Fibroblast of lung (primary cell): ENCODE data around the gene HGF. TPM values are rescaled to one million over a fixed set of nuclear protein-coding genes. Genes with fewer than 3 reads are reported as not detected.

ENCODE experiments used
- DNase-seq, 2 donors: peaks; one replicate each; pipeline versions ENCODE4 v3.0.0 to v3.0.0-alpha.2; 2010; ENCODE audit warnings: low read depth in 2 of 2
- H2AFZ ChIP-seq: 2 replicates; pipeline ENCODE4 v1.5.1; 2012; ENCODE audit warnings: low read length, control low read depth, inconsistent platforms
- H3K27ac ChIP-seq: 2 replicates; pipeline ENCODE4 v1.5.1; 2011; ENCODE audit warnings: low read length, control low read depth; ENCODE audit not compliant: insufficient read depth
- H3K27me3 ChIP-seq: 2 replicates; pipeline ENCODE4 v1.5.1; 2011; ENCODE audit warnings: mild to moderate bottlenecking, low read length; ENCODE audit not compliant: control insufficient read depth, insufficient read depth
- H3K36me3 ChIP-seq: 2 replicates; pipeline ENCODE4 v1.5.1; 2011; ENCODE audit warnings: low read length; ENCODE audit not compliant: control insufficient read depth, insufficient read depth
- H3K4me1 ChIP-seq: 2 replicates; pipeline ENCODE4 v1.5.1; 2011; ENCODE audit warnings: low read length; ENCODE audit not compliant: control insufficient read depth, insufficient read depth; ENCODE audit errors: extremely low read depth
- H3K4me2 ChIP-seq: 2 replicates; pipeline ENCODE4 v1.5.1; 2011; ENCODE audit warnings: low read length, control low read depth; ENCODE audit not compliant: insufficient read depth; ENCODE audit errors: extremely low read depth
- H3K4me3 ChIP-seq, 4 experiments: fragments of 200-600 bp in 1 of 4; sonication (generic) in 1 of 4; replicated peaks in 1 of 4; 2 replicates each; pipeline ENCODE4 v1.5.1; 2011 to 2016; ENCODE audit warnings: low read length in 4 of 4, low read depth in 3 of 4, mild to moderate bottlenecking in 3 of 4, control low read depth in 2 of 4, inconsistent platforms in 1 of 4, mixed read lengths in 1 of 4; ENCODE audit not compliant: insufficient read depth in 1 of 4; ENCODE audit errors: control extremely low read depth in 1 of 4
- H3K79me2 ChIP-seq: 2 replicates; pipeline ENCODE4 v1.5.1; 2012; ENCODE audit warnings: mild to moderate bottlenecking, low read length, inconsistent platforms; ENCODE audit not compliant: control insufficient read depth, insufficient read depth
- H3K9ac ChIP-seq: 2 replicates; pipeline ENCODE4 v1.5.1; 2011; ENCODE audit warnings: mild to moderate bottlenecking, low read length, control low read depth; ENCODE audit not compliant: insufficient read depth
- H3K9me3 ChIP-seq: 2 replicates; pipeline ENCODE4 v1.5.1; 2012; ENCODE audit warnings: low read depth, low read length; ENCODE audit not compliant: control insufficient read depth, insufficient read depth
- H4K20me1 ChIP-seq: 2 replicates; pipeline ENCODE4 v1.5.1; 2011; ENCODE audit warnings: low read length; ENCODE audit not compliant: control insufficient read depth, insufficient read depth; ENCODE audit errors: extremely low read depth
- CTCF ChIP-seq, 2 donors: IDR thresholded peaks in 1 of 2; conservative IDR thresholded peaks in 1 of 2; 1 replicate in 1 of 2; 2 replicates in 1 of 2; pipeline ENCODE4 v1.5.1; 2011 to 2012; ENCODE audit warnings: low read length in 2 of 2, control low read depth in 1 of 2, inconsistent platforms in 1 of 2, low read depth in 1 of 2, mild to moderate bottlenecking in 1 of 2
- EZH2 ChIP-seq: IDR thresholded peaks from 2 replicates; pipeline ENCODE4 v1.5.1; 2012; ENCODE audit warnings: low read length, control low read depth, mild to moderate bottlenecking; ENCODE audit errors: missing control alignments
- polyA plus RNA-seq, 2 donors: library from polyadenylated mRNA; depleted of rRNA in 1 of 2; stranded (reverse) in 1 of 2; unstranded in 1 of 2; fragments of >200 nt; gene quantifications; 2 replicates each; pipeline ENCODE4 v1.2.1, GENCODE V29; 2011 to 2012; ENCODE audit warnings: missing spikeins in 1 of 2
- total RNA-seq: library from RNA; depleted of rRNA; stranded (reverse); fragments of >200 nt; gene quantifications from 2 replicates; pipeline ENCODE4 v1.2.1, GENCODE V29; 2014

The HGF gene
- total and polyA plus RNA-seq, 2 donors (not counting 1 experiment from before 2014, with no cell fraction given): 212 to 243 TPM

- H3K4me2 ChIP-seq: no peak overlapping the region
- H3K79me2 ChIP-seq: no peaks in the 10 kb centered on the region
- H2AFZ ChIP-seq: peak overlapping the region; percentile 73
- TF ChIP-seq CTCF (conservative IDR thresholded peaks at IDR 0.05 in 1 of 2, IDR thresholded peaks at IDR 0.05 in 1 of 2; ENCODE audit: low read depth in 1 of 2, low read length in 2 of 2) (no peak), EZH2 (no peak)
- DNase-seq: peak in 1 of 2 donors; percentile 28
- H4K20me1 ChIP-seq: no peaks in the 10 kb centered on the region
- no peaks in the 10 kb centered on the region for H3K27me3 ChIP-seq
- H3K36me3 ChIP-seq: no peaks in the 10 kb centered on the region
- H3K4me3 ChIP-seq: no peak overlapping the region
- peak overlapping the region; percentile 9 for H3K27ac ChIP-seq
- H3K9me3 ChIP-seq: no peaks in the 10 kb centered on the region
- H3K4me1 ChIP-seq: peaks cover 5% of the 10 kb centered on the region
- no peak overlapping the region for H3K9ac ChIP-seq
Measured at GRCh38 chr7:81691199-81691821, 78.5 kb downstream of the HGF start.

- Histone ChIP-seq H3K27ac (peak overlapping the region; percentile 9), H3K27me3 (no peaks in the 10 kb centered on the region), H3K4me3 (no peak overlapping the region), H3K9ac (no peak overlapping the region), H3K4me2 (no peak overlapping the region), H2AFZ (peak overlapping the region; percentile 73), H4K20me1 (no peaks in the 10 kb centered on the region), H3K9me3 (no peaks in the 10 kb centered on the region), H3K4me1 (peaks cover 5% of the 10 kb centered on the region), H3K36me3 (no peaks in the 10 kb centered on the region), H3K79me2 (no peaks in the 10 kb centered on the region)
- no peak for DNase-seq
- TF ChIP-seq EZH2 (no peak), CTCF (conservative IDR thresholded peaks at IDR 0.05 in 1 of 2, IDR thresholded peaks at IDR 0.05 in 1 of 2; ENCODE audit: low read depth in 1 of 2, low read length in 2 of 2) (no peak)
Measured at GRCh38 chr7:81690688-81691087, 79.2 kb downstream of the HGF start.

GRCh38 chr7:81690251-81690650 lies 79.6 kb downstream of the HGF start:
- Histone ChIP-seq H3K9me3 (no peaks in the 10 kb centered on the region), H3K9ac (no peak overlapping the region), H2AFZ (peak overlapping the region; percentile 7), H3K27ac (no peak overlapping the region), H3K4me1 (peaks cover 9% of the 10 kb centered on the region), H3K79me2 (no peaks in the 10 kb centered on the region), H3K36me3 (no peaks in the 10 kb centered on the region), H4K20me1 (no peaks in the 10 kb centered on the region), H3K4me2 (no peak overlapping the region), H3K4me3 (no peak overlapping the region), H3K27me3 (no peaks in the 10 kb centered on the region)
- peak in 1 of 2 donors; percentile 35 for DNase-seq
- TF ChIP-seq CTCF (conservative IDR thresholded peaks at IDR 0.05 in 1 of 2, IDR thresholded peaks at IDR 0.05 in 1 of 2; ENCODE audit: low read depth in 1 of 2, low read length in 2 of 2): no peak
- no peak for TF ChIP-seq EZH2
